HG03354 (cell line): Measurements from ENCODE around the gene CLDND2.

ENCODE experiments used
- ATAC-seq: cut with Tn5 transposase; IDR thresholded peaks from one replicate; pipeline ENCODE4 v1.9.1; 2021; ENCODE audit warnings: mild to moderate bottlenecking; ENCODE audit not compliant: unreplicated experiment, poor library complexity, severe bottlenecking

CLDND2 gene

GRCh38 chr19:51359294-51359693 lies 9.5 kb downstream of the CLDND2 start:
- no peak for ATAC-seq

GRCh38 chr19:51357952-51358351 lies 10.9 kb downstream of the CLDND2 start:
- no peak for ATAC-seq

- no peak for ATAC-seq
Measured at GRCh38 chr19:51356159-51356801, 12.5 kb downstream of the CLDND2 start.

- ATAC-seq = no peak
Measured at GRCh38 chr19:51354742-51355148, 14.1 kb downstream of the CLDND2 start.

- ATAC-seq = no peak
Measured at GRCh38 chr19:51354103-51354741, 14.6 kb downstream of the CLDND2 start.

- ATAC-seq = no peak
Measured at GRCh38 chr19:51352783-51353360, 15.9 kb downstream of the CLDND2 start.

GRCh38 chr19:51351266-51351990 lies 17.4 kb downstream of the CLDND2 start:
- no peak for ATAC-seq

GRCh38 chr19:51347209-51347928 lies 21.4 kb downstream of the CLDND2 start:
- no peak for ATAC-seq

GRCh38 chr19:51346742-51347141 lies 22.1 kb downstream of the CLDND2 start:
- no peak for ATAC-seq

- no peak for ATAC-seq
Measured at GRCh38 chr19:51345076-51345620, 23.7 kb downstream of the CLDND2 start.

- ATAC-seq = no peak
Measured at GRCh38 chr19:51342631-51343569, 25.9 kb downstream of the CLDND2 start.

- ATAC-seq = no peak
Measured at GRCh38 chr19:51341976-51342580, 26.7 kb downstream of the CLDND2 start, which contains the start of gene VSIG10L. VSIG10L (minus strand) TSS chr19:51342139; CDS start chr19:51342124, 15 bp downstream.

- no peak for ATAC-seq
Measured at GRCh38 chr19:51341066-51341465, 27.7 kb downstream of the CLDND2 start.

GRCh38 chr19:51339687-51340656 lies 28.8 kb downstream of the CLDND2 start:
- peak; percentile 55 for ATAC-seq

GRCh38 chr19:51339313-51339686 lies 29.5 kb downstream of the CLDND2 start:
- no peak for ATAC-seq

- ATAC-seq = peak; percentile 69
Measured at GRCh38 chr19:51338563-51339312, 30.1 kb downstream of the CLDND2 start.
